Activated T-cell treated with anti-CD3 and anti-CD28 coated beads, Interleukin-2, amount 50 U/mL, for 48 hours (primary cell): ENCODE results near the gene ELMO2.

Experiments used
- DNase-seq, 2 experiments: peaks; one replicate each; pipeline ENCODE4 v3.0.0-alpha.2; 2020

ELMO2 gene

DNA sequence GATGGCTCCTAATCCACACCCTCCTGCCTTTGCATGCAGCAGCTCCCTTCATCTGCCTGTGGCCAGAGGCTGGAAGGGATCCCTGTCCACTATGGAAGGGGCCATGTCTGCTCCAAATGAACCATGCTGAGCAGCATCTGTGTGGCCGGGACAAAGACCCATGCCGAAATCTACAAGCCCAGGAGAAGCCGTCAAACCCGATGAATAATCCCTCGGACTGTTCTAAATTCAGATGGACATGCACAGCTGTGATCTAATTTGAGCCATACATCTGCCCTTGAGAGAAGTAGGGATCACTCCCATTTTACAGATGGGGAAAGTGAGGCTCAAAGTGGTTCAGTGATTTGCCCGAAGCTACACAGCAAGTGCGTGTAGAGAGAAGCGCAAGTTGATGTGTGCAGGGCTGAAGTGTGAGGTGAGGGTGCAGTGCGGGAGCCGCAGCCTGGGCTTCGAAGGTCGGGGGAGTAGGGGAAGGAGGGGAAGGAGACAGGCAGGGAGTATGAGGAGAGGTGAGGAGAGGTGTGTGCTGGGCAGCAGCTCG is 75.5 kb downstream of the ELMO2 start:
- DNase-seq, result no peak

- DNase-seq, result no peak
These were observed 76.2 kb downstream of the ELMO2 start for GRCh38 chr20:46330072-46330763.

GRCh38 chr20:46328200-46328882 is 78.1 kb downstream of the ELMO2 start:
- no peak for DNase-seq

- DNase-seq, result no peak
These were observed 78.9 kb downstream of the ELMO2 start for GRCh38 chr20:46327557-46327956.

DNA sequence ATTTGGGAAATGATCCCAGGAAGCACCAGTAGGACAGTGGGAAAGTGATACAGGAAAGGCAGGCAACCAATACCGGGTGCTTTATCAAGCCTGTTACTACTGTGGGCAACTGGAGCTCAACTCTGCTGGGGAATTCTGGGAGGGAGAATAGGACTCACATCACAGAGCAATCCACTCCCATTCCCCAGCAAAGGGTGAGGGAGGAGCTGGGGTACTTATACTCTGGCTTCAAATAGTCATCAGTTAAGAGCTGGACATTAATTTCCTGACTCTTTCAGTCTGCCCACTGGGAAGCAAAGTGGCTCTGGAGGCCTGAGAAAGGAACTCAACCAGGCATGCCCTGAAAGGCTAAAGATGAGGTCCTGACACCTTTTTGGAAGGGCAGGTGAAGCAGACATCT is 80.6 kb downstream of the ELMO2 start:
- DNase-seq, result no peak

DNA sequence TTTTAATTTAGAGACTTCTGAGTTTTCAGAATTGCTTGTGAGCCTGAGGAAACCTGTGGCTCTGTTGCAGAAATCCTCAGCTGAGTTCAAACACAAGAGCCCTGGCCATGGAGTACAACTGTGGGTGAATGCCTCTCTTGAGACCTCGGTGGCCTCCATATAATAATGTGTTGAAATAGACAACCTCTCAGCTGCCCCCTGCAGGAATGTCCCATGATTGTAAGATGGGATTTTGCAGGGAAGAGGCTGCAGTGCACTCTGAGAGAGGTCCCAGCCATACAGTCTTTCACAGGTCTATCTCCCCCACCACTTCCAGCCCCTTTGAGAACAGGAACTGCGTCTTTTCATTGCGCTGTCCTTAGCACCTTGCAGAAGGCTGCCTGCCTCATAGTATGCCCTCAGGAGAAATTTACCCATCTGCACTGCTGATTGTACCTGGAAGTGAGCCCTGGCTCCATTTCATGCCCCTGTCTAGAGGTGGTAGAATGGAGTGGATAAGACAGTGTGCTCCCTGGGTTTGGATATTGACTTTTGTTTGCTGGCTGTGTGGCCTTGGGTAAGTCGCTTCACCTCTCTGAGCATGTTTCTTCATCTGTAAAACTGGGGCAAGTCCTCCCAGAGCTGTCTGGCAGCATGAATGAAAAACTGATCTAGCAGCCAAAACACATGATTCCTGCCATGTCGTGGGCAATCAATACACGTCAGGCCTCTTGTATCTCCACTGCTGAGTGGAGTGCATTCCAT is 81.3 kb downstream of the ELMO2 start:
- DNase-seq, result no peak

DNA sequence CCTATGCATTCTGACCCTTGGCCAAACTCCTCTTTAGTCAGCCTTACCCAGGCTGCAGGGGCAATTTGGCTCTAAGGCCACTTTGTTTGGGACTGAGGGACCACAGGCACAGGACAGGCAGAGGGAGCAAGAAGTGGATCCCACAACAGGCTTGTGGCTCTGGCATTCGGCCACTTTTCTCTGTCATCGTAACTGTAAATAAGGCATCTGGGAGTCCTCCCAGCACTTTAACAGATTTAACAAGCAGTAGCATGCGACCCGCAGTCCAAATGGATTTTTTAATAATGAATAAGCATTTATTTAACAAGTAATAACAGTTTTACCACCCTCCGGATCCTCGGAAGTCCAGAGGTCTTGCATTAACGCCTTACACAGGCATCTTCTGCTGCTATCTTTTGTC is 82.0 kb downstream of the ELMO2 start:
- no peak for DNase-seq

DNA sequence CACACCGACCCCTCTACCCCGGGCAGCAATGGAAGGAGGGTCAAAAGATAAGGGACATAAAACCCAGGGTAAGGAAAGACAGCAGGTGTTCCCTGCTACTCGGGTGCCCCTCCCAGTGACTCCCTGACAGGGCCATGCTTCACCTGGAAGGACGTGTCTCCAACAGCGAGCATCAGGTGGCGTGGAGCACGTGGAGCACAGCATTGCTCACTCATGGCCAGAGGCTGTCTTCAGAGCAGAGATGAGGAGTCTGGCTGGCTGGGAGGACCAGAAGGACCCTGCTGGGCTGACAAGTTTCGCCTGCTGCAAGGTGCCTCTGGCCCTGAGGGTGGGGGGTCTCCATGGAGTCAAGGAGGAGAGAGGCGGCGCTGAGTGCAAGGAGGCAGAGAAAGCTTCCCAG is 82.9 kb downstream of the ELMO2 start:
- DNase-seq, result no peak

DNA sequence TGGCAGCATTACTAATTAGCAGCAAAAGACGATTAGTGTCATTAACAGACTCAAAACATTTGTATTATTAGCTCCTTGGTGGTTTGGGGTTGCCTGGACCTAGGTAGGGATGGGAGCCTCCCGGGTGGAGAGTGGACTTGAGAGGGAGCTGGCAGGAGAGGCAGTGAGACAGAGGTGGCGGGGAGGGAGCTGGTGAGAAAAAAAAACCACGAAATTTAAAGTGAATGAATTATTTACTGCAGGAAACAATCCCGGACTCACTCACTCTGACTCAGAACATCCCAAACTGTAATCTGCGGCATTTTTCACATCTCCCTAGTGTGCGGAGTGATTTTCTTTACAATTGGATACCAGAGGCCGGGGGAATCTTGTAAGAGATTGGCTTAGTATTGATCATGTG is 83.8 kb downstream of the ELMO2 start:
- DNase-seq, result no peak

GRCh38 chr20:46317685-46318177 is 88.7 kb downstream of the ELMO2 start:
- DNase-seq, result no peak

GRCh38 chr20:46316984-46317684 is 89.3 kb downstream of the ELMO2 start:
- DNase-seq, result no peak
